ENCODE data around the gene GRM8.

Gene GRM8

GRCh38 chr7:126495001-126495400 lies 757.7 kb downstream of the GRM8 start:
- no peak for DNase-seq

DNA sequence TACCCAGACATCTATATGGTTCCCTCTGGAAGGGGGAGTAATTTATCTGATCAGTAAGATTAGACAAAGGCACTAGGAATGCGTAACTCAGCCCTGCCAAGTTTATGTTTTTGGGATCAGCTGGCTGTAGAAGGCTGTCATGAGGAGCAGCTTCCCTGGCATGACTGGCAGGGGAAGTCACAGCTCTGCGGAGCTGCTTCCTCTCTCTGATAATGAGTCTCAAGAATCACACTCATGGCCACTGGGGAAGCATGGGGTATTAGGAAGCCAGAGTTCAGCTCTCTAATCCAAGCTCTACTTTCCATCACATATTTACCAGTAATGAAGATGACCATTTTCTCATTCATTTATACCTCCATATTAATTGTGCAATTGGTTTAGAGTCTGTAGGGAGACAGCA lies 758.9 kb downstream of the GRM8 start:
- DNase-seq: no peak

DNA sequence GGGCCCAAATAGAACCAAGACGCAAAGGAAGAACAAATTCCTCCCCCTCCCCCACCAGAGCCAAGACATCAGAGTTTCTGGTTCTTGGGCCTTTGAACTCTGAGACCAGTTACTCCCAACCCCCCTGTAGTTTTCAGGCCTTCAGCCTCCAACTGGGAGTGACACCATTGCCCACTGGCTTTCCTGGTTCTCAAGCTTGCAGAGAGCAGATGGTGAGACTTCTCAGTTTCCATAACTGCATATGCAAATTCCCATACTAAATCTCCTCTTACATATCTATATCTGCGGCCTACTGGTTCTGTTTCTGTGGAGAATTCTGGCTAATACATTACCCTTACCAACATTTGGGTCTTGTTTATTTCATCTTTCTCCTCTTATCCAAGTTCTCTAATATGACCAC lies 762.9 kb downstream of the GRM8 start:
- DNase-seq: no peak

DNA sequence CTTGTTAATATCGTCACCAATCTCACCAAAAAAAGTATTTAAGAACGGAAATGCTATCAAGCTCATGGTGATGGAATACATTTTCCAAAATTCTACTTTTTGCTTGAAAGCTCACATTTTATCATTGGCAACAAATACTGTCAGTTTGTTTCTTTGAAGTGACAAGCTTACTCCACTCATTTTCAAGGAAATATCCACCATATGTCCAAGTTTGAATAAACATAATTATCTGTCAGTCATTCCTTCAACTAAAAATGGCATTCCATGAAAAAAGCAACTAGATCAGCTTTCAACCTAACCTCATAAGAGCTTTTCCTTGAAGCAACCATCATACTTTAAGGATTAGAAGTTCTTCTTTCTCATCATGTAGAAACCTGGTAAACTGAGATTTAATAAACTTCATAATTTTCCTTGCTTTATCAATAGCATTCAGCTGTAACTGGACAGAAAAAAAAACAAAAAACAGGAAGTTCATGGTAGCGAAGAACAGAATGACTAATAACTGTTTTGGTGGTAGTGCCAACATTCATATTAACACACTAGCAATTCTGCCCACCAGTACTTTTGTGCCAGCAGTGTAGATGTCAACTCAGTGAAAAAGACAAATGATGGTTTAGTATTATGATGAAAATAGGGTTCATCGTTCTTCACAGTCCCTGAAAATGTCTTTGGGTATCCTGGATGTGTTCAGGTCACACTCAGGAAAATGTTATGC lies 764.9 kb downstream of the GRM8 start:
- DNase-seq: no peak

GRCh38 chr7:126486806-126487205 lies 765.9 kb downstream of the GRM8 start:
- no peak for DNase-seq

- DNase-seq: no peak
Measured at GRCh38 chr7:126485791-126486190, 767.0 kb downstream of the GRM8 start.

DNA sequence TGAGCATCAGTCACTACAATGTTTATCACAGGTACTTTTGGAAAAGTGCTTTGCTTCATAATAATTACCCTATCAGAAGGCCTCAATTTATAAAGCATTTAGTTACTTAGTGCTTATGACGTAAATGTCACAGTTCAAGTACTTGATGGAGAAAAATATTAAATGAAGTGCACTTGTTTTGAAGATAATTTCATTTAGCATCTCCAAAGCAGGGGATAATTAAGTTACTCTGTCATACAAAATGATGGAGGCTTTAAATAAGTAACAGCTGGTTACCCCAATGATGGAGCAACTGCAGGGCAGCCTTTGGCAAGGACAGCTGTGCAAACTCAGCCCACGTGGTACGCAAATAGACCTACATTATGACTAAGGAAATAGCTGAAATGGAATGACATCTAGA lies 768.8 kb downstream of the GRM8 start:
- DNase-seq: no peak

DNA sequence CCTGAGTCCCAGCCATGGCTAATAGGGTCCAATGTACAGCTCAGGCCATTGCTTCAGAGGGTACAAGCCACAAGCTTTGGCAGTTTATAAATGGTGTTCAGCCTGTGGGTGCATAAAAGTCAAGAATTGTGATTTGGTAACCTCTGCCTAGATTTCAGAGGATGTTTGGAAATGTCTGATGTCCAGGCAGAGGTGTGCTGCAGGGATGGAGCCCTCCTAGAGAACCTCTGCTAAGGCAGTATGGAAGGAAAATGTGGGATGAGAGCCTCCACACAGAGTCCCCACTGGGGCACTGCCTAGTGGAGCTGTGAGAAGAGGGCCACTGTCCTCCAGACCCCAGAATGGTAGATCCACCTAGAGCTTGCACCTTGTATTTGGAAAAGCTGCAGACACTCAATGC lies 779.9 kb downstream of the GRM8 start:
- no peak for DNase-seq

GRCh38 chr7:126462405-126462804 lies 790.3 kb downstream of the GRM8 start:
- DNase-seq: no peak

GRCh38 chr7:126460664-126461063 lies 792.1 kb downstream of the GRM8 start:
- DNase-seq: no peak

- DNase-seq: no peak
Measured at GRCh38 chr7:126453104-126453503, 799.6 kb downstream of the GRM8 start.

- DNase-seq: no peak
Measured at GRCh38 chr7:126450269-126450671, 802.5 kb downstream of the GRM8 start.

- no peak for DNase-seq
Measured at GRCh38 chr7:126449611-126450268, 803.0 kb downstream of the GRM8 start.

GRCh38 chr7:126447984-126448383 lies 804.8 kb downstream of the GRM8 start:
- DNase-seq: no peak

DNA sequence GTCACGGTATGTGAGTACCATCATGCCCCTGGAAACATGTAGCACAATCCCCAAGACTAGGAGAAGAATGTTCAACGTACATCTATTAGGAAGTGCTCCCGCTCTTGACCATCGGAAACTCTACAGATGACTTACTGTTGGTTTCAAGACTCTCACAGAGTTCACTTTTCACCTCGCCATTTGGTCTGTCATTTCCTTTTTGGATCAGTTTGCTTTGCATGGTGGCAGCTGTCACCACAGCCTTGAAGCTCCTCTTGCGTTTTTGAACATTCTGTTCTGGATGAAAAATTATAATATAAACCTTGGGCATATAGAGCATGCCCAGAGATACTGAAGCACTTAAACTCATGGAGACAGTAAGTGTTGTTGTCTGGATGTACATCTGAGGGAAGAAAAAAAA lies 806.8 kb downstream of the GRM8 start:
- DNase-seq: no peak

GRCh38 chr7:126443951-126444350 lies 808.8 kb downstream of the GRM8 start:
- DNase-seq: no peak

- DNase-seq: no peak
Measured at GRCh38 chr7:126442908-126443307, 809.8 kb downstream of the GRM8 start.

DNA sequence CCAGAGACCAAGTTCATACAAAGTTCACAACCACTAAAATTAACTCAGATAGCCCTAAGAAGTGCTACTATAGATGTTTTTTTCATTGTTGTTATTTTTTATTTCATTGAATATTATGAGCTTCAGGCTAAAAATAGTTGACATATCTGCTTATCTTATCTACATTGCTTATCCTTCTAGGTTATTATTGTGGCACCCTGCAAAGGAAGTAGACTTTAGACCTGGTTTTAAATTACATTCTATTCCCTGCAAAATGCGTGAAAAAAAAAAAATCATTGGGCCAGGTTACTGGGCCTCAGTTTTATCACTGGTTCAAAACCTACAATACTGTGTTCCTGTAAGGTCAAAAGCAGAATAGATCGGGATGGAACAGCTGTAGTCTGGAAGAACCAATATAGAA lies 811.0 kb downstream of the GRM8 start:
- no peak for DNase-seq

DNA sequence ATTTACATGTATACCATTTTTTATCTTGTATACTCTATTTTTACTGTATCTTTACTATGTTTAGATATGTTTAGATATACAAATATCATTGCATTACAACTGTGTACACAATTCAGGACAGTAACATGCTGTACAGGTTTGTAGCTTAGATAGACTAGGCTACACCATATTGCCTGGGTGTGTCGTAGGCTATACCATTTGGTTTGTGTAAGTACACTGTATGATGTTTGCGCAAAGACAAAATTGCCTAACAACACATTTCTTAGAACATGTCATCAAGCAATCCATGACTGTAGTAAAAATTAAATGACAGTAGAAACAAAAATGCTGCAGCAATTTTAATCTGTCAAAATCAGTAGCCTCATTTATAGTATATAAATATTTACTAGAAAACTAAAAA lies 812.2 kb downstream of the GRM8 start:
- DNase-seq: no peak

DNA sequence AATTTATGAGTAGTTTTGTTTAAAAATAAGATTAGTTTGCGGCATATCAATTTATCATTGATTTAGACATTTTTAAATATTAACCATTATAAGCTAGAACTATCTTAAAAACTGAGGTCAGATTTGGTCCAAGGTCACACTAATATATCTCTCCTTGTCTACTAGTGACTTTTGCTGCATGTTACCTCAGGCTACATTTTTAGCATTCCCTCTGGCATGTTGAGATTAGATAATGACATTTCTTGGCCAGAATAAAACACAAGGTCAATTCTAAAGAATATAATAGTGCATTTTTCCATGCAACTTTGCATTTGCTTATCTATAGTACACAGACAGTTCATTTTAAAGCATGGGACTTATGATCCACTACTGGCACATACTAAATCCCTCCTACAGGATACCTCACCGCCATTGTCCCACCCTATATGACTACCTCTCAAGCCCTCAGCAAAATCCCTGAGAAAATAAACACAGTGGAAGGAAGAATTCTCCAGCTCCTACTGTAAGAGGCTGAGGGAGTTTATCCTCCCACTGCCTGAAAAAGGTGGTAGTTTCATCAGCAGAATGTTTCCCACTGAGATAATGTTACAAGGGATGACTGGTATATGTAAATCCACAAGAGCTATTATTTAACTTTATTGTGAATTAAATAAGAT lies 816.4 kb downstream of the GRM8 start:
- DNase-seq: no peak

GRCh38 chr7:126426652-126427051 lies 826.1 kb downstream of the GRM8 start:
- DNase-seq: no peak

- no peak for DNase-seq
Measured at GRCh38 chr7:126424985-126425384, 827.8 kb downstream of the GRM8 start.

DNA sequence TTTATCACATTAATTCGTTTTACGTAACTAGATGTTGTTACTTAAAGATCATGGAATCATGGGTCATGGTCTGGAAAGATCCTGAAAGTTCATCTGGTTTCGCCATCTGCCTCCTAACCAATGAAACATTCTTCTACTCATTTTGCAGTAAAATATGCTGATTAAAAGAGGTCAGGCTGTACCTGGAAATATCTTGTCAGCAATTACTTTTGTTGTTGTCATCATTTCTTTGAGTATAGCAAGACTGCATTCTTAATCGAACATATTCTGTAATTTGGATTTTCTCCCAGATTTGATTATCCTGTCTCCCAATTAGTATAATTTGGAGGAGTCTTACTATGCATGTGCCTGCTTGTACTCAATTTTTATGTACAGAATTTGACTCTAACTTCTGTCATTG lies 833.7 kb downstream of the GRM8 start:
- no peak for DNase-seq

DNA sequence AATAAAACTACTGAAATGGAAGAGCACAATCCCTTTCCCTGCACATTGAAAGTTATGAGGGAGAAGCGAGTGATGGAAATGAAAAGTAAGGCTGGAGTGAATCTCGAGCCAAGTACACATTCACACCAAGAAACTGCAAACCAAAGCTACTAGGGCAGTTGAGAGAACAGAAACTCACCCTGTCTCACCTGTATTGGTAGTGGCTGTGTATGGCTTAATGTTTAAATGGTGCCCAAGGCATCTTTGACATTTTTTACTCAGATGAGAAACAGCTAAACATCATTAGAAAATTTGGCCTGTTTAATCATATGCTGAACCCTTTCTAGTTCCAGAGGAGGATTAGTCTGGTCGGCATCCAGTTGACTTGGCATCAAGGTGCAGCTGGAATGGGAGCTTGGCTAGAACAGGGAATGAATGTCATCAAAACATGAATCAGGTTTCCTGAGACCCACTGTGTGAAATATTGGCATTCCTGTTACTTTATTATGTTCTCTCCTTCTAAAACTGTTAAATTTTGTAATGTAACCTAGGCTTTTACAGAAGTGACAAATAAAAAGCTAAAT lies 840.8 kb downstream of the GRM8 start:
- DNase-seq: no peak
